ENCODE results near the gene TUBA4B. TPM values are rescaled to one million over a fixed set of nuclear protein-coding genes. Genes with fewer than 3 reads are reported as not detected.
A peak's percentile ranks its signal among the peaks of the same experiment; 100 is the strongest.
"Not testable (repeated sequence)": the region's sequence is repeated elsewhere in the genome, so short reads cannot be mapped to it uniquely, and the experiment has no call there.

TUBA4B gene
- total and polyA plus RNA-seq, 2 donors: not detected

GRCh38 chr2:219282375-219282774 lies 29.3 kb downstream of the TUBA4B start:
- Histone ChIP-seq H3K27ac (ENCODE audit: low read depth) (no peak overlapping the region), H3K36me3 (ENCODE audit: insufficient read depth) (peaks cover 4% of the 10 kb centered on the region), H3K4me3 (ENCODE audit: low read depth, low read length) (no peak overlapping the region), H3K4me1 (ENCODE audit: insufficient read depth) (no peaks in the 10 kb centered on the region)
- no peak for DNase-seq (ENCODE audit: extremely low spot score)
- 90% methylated on average over 5 of the region's 5 CpGs for WGBS

- no peak for DNase-seq (ENCODE audit: extremely low spot score)
- Histone ChIP-seq H3K27ac (ENCODE audit: low read depth) (no peak overlapping the region), H3K36me3 (ENCODE audit: insufficient read depth) (peaks cover 4% of the 10 kb centered on the region), H3K4me1 (ENCODE audit: insufficient read depth) (no peaks in the 10 kb centered on the region), H3K4me3 (ENCODE audit: low read depth, low read length) (no peak overlapping the region)
- 85% methylated on average over 17 of the region's 17 CpGs for WGBS
Observed at GRCh38 chr2:219282943-219283581, 30.0 kb downstream of the TUBA4B start.

- WGBS: 88% methylated on average over 16 of the region's 16 CpGs
- Histone ChIP-seq H3K4me3 (ENCODE audit: low read depth, low read length) (no peak overlapping the region), H3K4me1 (ENCODE audit: insufficient read depth) (no peaks in the 10 kb centered on the region), H3K36me3 (ENCODE audit: insufficient read depth) (peaks cover 4% of the 10 kb centered on the region), H3K27ac (ENCODE audit: low read depth) (no peak overlapping the region)
- no peak for DNase-seq (ENCODE audit: extremely low spot score)
Observed at GRCh38 chr2:219284501-219285372, 31.7 kb downstream of the TUBA4B start.

GRCh38 chr2:219285373-219285735 lies 32.3 kb downstream of the TUBA4B start:
- WGBS: 79% methylated on average over 12 of the region's 12 CpGs
- no peak for DNase-seq (ENCODE audit: extremely low spot score)
- Histone ChIP-seq H3K4me3 (ENCODE audit: low read depth, low read length) (no peak overlapping the region), H3K4me1 (ENCODE audit: insufficient read depth) (no peaks in the 10 kb centered on the region), H3K36me3 (ENCODE audit: insufficient read depth) (peaks cover 4% of the 10 kb centered on the region), H3K27ac (ENCODE audit: low read depth) (no peak overlapping the region)

DNA sequence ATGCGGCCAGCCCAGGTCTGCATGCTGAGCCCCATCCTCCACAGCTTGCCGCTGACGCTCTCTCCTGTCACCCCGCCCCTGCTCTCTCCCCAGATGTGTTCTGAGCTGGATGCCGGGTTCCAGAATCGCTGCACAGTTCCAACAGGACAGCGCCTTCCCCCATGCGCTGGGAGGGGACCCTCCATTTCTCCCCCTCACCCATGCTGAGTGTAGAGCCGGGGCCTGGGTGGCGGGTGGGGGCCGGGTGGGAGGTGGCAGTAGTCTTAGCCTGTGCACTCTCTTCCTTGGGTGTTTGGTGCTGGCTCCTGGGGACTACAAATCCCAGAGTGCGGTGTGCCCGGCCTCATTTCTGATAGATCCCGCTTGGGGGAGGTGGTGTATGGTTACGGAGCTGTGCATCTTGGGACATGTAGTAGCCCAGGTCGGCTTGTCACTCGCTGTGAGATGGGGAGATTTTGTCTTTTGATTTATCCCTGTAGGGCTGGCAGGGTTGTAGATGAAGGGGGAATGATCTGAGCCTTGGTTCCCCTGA lies 32.9 kb downstream of the TUBA4B start:
- WGBS: 58% methylated on average over 17 of the region's 17 CpGs
- no peak overlapping the region for H3K4me3 ChIP-seq (ENCODE audit: low read depth, low read length)
- H3K27ac ChIP-seq (ENCODE audit: low read depth): peak overlapping the region; percentile 51
- H3K4me1 ChIP-seq (ENCODE audit: insufficient read depth): no peaks in the 10 kb centered on the region
- DNase-seq (ENCODE audit: extremely low spot score): peak; percentile 72
- H3K36me3 ChIP-seq (ENCODE audit: insufficient read depth): peaks cover 4% of the 10 kb centered on the region

DNA sequence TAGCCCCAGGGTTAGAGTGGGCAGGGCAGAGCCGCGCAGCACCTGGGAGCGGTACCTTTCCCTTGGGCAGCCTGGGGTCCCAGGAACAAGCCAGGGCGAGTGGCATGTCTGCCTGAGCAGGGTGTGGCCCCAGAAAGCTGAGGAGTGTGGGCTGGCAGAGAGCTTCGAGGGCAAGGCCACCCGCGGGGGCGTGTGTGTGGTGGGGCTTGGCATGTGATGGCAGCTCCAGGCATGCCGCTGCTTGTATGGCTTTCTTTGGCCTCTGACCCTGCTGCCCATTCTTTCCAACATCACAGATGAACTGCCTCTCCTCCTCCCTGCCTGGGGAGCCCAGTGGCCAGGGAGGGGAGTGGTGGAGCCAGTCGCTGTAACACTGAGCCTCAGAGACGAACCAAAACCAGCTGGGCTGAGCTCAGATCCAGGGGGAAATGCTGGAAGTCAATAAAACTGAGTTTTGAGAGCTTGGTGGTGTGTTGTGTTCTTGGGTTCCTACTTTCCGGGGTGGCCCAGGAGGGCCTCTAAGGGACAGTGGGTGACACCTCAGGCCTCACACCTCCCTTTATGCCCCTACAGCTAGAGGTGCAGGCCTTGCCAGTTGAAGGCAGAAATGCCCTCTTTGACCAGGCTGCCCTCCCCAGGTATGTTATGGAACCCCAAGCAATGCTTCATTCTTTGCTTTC lies 33.5 kb downstream of the TUBA4B start:
- Histone ChIP-seq H3K27ac (ENCODE audit: low read depth) (peak overlapping the region; percentile 51), H3K4me3 (ENCODE audit: low read depth, low read length) (no peak overlapping the region), H3K36me3 (ENCODE audit: insufficient read depth) (peaks cover 4% of the 10 kb centered on the region), H3K4me1 (ENCODE audit: insufficient read depth) (no peaks in the 10 kb centered on the region)
- WGBS: 76% methylated on average over 12 of the region's 12 CpGs
- no peak for DNase-seq (ENCODE audit: extremely low spot score)

GRCh38 chr2:219287116-219287440 lies 34.0 kb downstream of the TUBA4B start:
- H3K4me1 ChIP-seq (ENCODE audit: insufficient read depth): not testable (repeated sequence)
- WGBS: 90% methylated on average over 6 of the region's 6 CpGs

DNA sequence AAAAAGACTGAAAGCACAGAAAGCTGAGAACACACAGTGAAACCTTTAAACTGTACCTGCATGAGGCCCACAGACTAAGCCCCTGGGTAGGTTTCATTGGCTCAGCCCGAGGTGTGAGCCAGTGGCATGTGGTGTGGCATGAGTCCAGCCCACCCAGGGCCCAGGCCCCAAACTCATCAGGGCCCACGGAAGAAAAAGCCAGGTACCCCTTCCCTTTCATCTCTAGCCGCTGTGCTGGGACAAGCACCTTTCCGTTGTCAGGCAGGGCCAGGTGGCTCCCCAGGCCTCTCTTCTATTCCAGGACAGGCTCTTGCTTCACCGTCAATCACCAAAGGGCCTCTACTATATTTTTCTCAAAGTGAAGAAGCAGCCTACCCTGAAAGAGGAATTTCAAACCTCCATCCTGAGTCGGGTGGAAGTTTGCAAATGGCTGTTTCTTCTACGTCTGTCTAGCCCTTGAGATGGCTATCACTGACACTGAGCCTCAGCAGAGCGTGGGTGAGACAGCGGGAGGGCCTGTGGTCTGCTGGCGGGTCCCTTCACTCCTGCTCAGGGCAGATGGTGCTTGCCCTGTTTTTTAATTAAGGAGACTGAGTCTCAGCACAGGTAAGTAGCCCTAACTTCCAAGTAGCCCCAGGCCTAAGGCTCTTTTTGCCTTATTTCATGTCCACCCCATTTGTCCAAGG lies 34.7 kb downstream of the TUBA4B start:
- DNase-seq (ENCODE audit: extremely low spot score): no peak
- Histone ChIP-seq H3K4me1 (ENCODE audit: insufficient read depth) (no peaks in the 10 kb centered on the region), H3K36me3 (ENCODE audit: insufficient read depth) (peaks cover 3% of the 10 kb centered on the region), H3K4me3 (ENCODE audit: low read depth, low read length) (no peak overlapping the region), H3K27ac (ENCODE audit: low read depth) (no peak overlapping the region)
- WGBS: 82% methylated on average over 10 of the region's 10 CpGs

More at GRCh38 chr2:219287116-219287440, 34.0 kb downstream of the TUBA4B start:
- H3K4me3 ChIP-seq (ENCODE audit: low read depth, low read length); H3K36me3 ChIP-seq (ENCODE audit: insufficient read depth); DNase-seq (ENCODE audit: extremely low spot score); H3K27ac ChIP-seq (ENCODE audit: low read depth): not testable (repeated sequence)

- Histone ChIP-seq H3K4me3 (ENCODE audit: low read depth, low read length) (no peak overlapping the region), H3K4me1 (ENCODE audit: insufficient read depth) (no peaks in the 10 kb centered on the region), H3K36me3 (ENCODE audit: insufficient read depth) (no peaks in the 10 kb centered on the region), H3K27ac (ENCODE audit: low read depth) (no peak overlapping the region)
- WGBS: 58% methylated on average over 6 of the region's 6 CpGs
- DNase-seq (ENCODE audit: extremely low spot score): no peak
Observed at GRCh38 chr2:219289195-219289536, 36.1 kb downstream of the TUBA4B start.

GRCh38 chr2:219289537-219290361 lies 36.7 kb downstream of the TUBA4B start:
- H3K4me1 ChIP-seq (ENCODE audit: insufficient read depth): no peaks in the 10 kb centered on the region
- H3K4me3 ChIP-seq (ENCODE audit: low read depth, low read length): no peak overlapping the region
- 25% methylated on average over 16 of the region's 16 CpGs for WGBS
- H3K27ac ChIP-seq (ENCODE audit: low read depth): peak overlapping the region; percentile 43
- H3K36me3 ChIP-seq (ENCODE audit: insufficient read depth): no peaks in the 10 kb centered on the region
- peak; percentile 78 for DNase-seq (ENCODE audit: extremely low spot score)

GRCh38 chr2:219290381-219291171 lies 37.5 kb downstream of the TUBA4B start:
- Histone ChIP-seq H3K4me1 (ENCODE audit: insufficient read depth) (no peaks in the 10 kb centered on the region), H3K4me3 (ENCODE audit: low read depth, low read length) (no peak overlapping the region), H3K36me3 (ENCODE audit: insufficient read depth) (no peaks in the 10 kb centered on the region), H3K27ac (ENCODE audit: low read depth) (no peak overlapping the region)
- no peak for DNase-seq (ENCODE audit: extremely low spot score)
- 86% methylated on average over 16 of the region's 16 CpGs for WGBS

DNA sequence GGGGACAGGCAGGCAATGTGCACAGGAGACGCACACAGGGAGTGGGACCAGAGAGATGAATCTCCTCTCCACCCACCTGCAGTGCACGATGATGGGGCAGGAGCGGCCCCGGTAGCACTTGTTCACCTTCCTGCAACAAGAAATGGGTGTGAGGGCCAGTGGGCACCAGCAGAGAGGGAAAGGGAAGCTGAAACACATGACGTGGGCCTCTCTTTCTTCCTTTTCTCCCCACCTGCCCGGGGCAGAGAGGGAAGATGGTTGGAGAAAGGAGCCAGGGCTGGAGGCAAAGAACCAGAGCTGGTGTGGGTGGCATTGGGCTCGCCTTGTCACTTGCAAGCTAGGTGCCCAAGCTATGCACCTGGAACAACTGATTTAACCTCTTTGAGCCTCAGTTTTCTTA lies 38.4 kb downstream of the TUBA4B start:
- 86% methylated on average over 7 of the region's 7 CpGs for WGBS
- H3K27ac ChIP-seq (ENCODE audit: low read depth): no peak overlapping the region
- DNase-seq (ENCODE audit: extremely low spot score): no peak
- H3K4me1 ChIP-seq (ENCODE audit: insufficient read depth): no peaks in the 10 kb centered on the region
- no peaks in the 10 kb centered on the region for H3K36me3 ChIP-seq (ENCODE audit: insufficient read depth)
- H3K4me3 ChIP-seq (ENCODE audit: low read depth, low read length): no peak overlapping the region
